GM23338 (cell line): ENCODE measurements around the gene ZSCAN31. TPM values are rescaled to one million over a fixed set of nuclear protein-coding genes. Genes with fewer than 3 reads are reported as not detected.

Experiments used
- ATAC-seq: fragments of 200-7000 bp; cut with Tn5 transposase; 3 replicates; pipeline ENCODE4 v1.9.1; 2020
- DNase-seq: peaks from one replicate; pipeline ENCODE4 v3.0.0-alpha.2; 2015; ENCODE audit warnings: low spot score
- H2AFZ ChIP-seq: fragments of 200-600 bp; sonication (generic); 2 replicates; pipeline ENCODE4 v1.8.0; 2016; ENCODE audit warnings: antibody characterized with exemption, mild to moderate bottlenecking, moderate library complexity
- H3F3A ChIP-seq: fragments of 200-600 bp; sonication (generic); replicated peaks from 2 replicates; pipeline ENCODE4 v1.8.0; 2017; ENCODE audit warnings: antibody characterized with exemption, mixed run types, low read depth
- H3K27ac ChIP-seq: fragments of 200-600 bp; sonication (generic); 2 replicates; pipeline ENCODE4 v1.6.1; 2016; ENCODE audit warnings: low read depth
- H3K27me3 ChIP-seq: fragments of 200-600 bp; sonication (generic); 2 replicates; pipeline ENCODE4 v1.8.0; 2016; ENCODE audit warnings: mild to moderate bottlenecking, mixed run types, moderate library complexity; ENCODE audit not compliant: insufficient read depth
- H3K36me3 ChIP-seq: fragments of 200-600 bp; sonication (generic); 2 replicates; pipeline ENCODE4 v1.8.0; 2016; ENCODE audit warnings: mild to moderate bottlenecking; ENCODE audit not compliant: insufficient read depth
- H3K4me1 ChIP-seq: fragments of 200-600 bp; sonication (generic); 2 replicates; pipeline ENCODE4 v1.8.0; 2016; ENCODE audit warnings: mild to moderate bottlenecking, moderate library complexity; ENCODE audit not compliant: insufficient read depth
- H3K4me2 ChIP-seq: fragments of 200-600 bp; sonication (generic); 2 replicates; pipeline ENCODE4 v1.7.1; 2017; ENCODE audit warnings: mixed run types
- H3K4me3 ChIP-seq: fragments of 200-600 bp; sonication (generic); 2 replicates; pipeline ENCODE4 v1.6.1; 2016; ENCODE audit warnings: mixed run types
- H3K79me2 ChIP-seq: fragments of 200-600 bp; sonication (generic); replicated peaks from 2 replicates; pipeline ENCODE4 v1.8.0; 2017; ENCODE audit warnings: mild to moderate bottlenecking; ENCODE audit not compliant: insufficient read depth
- H3K9me2 ChIP-seq: fragments of 200-600 bp; sonication (generic); 2 replicates; pipeline ENCODE4 v1.8.0; 2017; ENCODE audit not compliant: insufficient read depth
- H4K20me1 ChIP-seq: fragments of 200-600 bp; sonication (generic); replicated peaks from 2 replicates; pipeline ENCODE4 v1.8.0; 2017; ENCODE audit warnings: mild to moderate bottlenecking; ENCODE audit not compliant: insufficient read depth
- H3K27ac Mint-ChIP-seq: 2 replicates; pipeline ENCODE4 v1.8.0; 2020; ENCODE audit warnings: inconsistent platforms, mild to moderate bottlenecking, moderate library complexity, mixed read lengths
- H3K27me3 Mint-ChIP-seq: 3 replicates; pipeline ENCODE4 v1.8.0; 2022; ENCODE audit warnings: low read depth, mild to moderate bottlenecking, moderate library complexity, mixed read lengths, inconsistent platforms; ENCODE audit not compliant: insufficient read depth, poor library complexity
- H3K36me3 Mint-ChIP-seq: 3 replicates; pipeline ENCODE4 v1.8.0; 2021; ENCODE audit warnings: low read depth, mild to moderate bottlenecking, inconsistent platforms, moderate library complexity, mixed read lengths
- H3K4me1 Mint-ChIP-seq: 3 replicates; pipeline ENCODE4 v1.8.0; 2020; ENCODE audit warnings: mild to moderate bottlenecking, inconsistent platforms, mixed read lengths
- H3K4me3 Mint-ChIP-seq: 3 replicates; pipeline ENCODE4 v1.8.0; 2021; ENCODE audit warnings: moderate library complexity, mild to moderate bottlenecking, inconsistent platforms, mixed read lengths
- H3K9me3 Mint-ChIP-seq: 3 replicates; pipeline ENCODE4 v1.8.0; 2020; ENCODE audit warnings: moderate library complexity, mild to moderate bottlenecking, inconsistent platforms, mixed read lengths
- CREB1 ChIP-seq: fragments of 250-450 bp; sonication (Bioruptor Pico); IDR thresholded peaks from 2 replicates; pipeline ENCODE4 v1.5.0; 2020; ENCODE audit warnings: low read depth, mild to moderate bottlenecking, moderate library complexity
- CTCF ChIP-seq, 2 experiments: fragments of 200-600 bp in 1 of 2; sonication (generic) in 1 of 2; conservative IDR thresholded peaks; 2 replicates each; pipeline versions ENCODE4 v1.5.1 to v1.6.1; 2016 to 2017; ENCODE audit warnings: antibody characterized with exemption in 2 of 2, low read depth in 2 of 2, mild to moderate bottlenecking in 2 of 2, moderate library complexity in 1 of 2
- ETS1 ChIP-seq: IDR thresholded peaks from 2 replicates; pipeline ENCODE4 v1.6.1; 2016; ENCODE audit warnings: antibody characterized with exemption
- EZH2 ChIP-seq: fragments of 200-600 bp; sonication (generic); IDR thresholded peaks from one replicate; pipeline ENCODE4 v1.8.0; 2017; ENCODE audit warnings: antibody characterized with exemption, mild to moderate bottlenecking, low read depth; ENCODE audit not compliant: unreplicated experiment
- EZH2phosphoT487 ChIP-seq: fragments of 200-600 bp; sonication (generic); IDR thresholded peaks from one replicate; pipeline ENCODE4 v1.8.1; 2018; ENCODE audit warnings: antibody characterized with exemption; ENCODE audit not compliant: unreplicated experiment
- JUNB ChIP-seq: IDR thresholded peaks from one replicate; pipeline ENCODE4 v1.6.1; 2016; ENCODE audit warnings: antibody characterized with exemption; ENCODE audit not compliant: unreplicated experiment
- NANOG ChIP-seq: IDR thresholded peaks from 2 replicates; pipeline ENCODE4 v1.6.1; 2016; ENCODE audit warnings: antibody characterized with exemption, borderline replicate concordance
- POLR2AphosphoS5 ChIP-seq: IDR thresholded peaks from 2 replicates; pipeline ENCODE4 v1.6.1; 2016; ENCODE audit warnings: antibody characterized with exemption, low read depth
- REST ChIP-seq: IDR thresholded peaks from one replicate; pipeline ENCODE4 v1.6.1; 2018; ENCODE audit warnings: antibody characterized with exemption; ENCODE audit not compliant: unreplicated experiment
- STAT1 ChIP-seq: IDR thresholded peaks from one replicate; pipeline ENCODE4 v1.6.1; 2016; ENCODE audit warnings: antibody characterized with exemption; ENCODE audit not compliant: unreplicated experiment
- ZNF114 ChIP-seq: fragments of 250-450 bp; sonication (Bioruptor Pico); IDR thresholded peaks from 2 replicates; pipeline ENCODE4 v1.5.0; 2020; ENCODE audit warnings: mild to moderate bottlenecking, moderate library complexity
- ZNF331 ChIP-seq: fragments of 250-450 bp; sonication (Bioruptor Pico); IDR thresholded peaks from 2 replicates; pipeline ENCODE4 v1.5.0; 2020; ENCODE audit warnings: low read depth, mild to moderate bottlenecking, moderate library complexity
- ZNF462 ChIP-seq: fragments of 250-450 bp; sonication (Bioruptor Pico); IDR thresholded peaks from 2 replicates; pipeline ENCODE4 v1.5.0; 2020; ENCODE audit warnings: mild to moderate bottlenecking, moderate library complexity
- polyA plus RNA-seq: library from polyadenylated mRNA; unstranded; fragments of >200 nt; fragmentation: Nextera tagmentation; extraction: Ambion mirVana; gene quantifications from 2 replicates; pipeline ENCODE4 v1.2.1, GENCODE V29; 2016
- total RNA-seq: library from RNA; depleted of rRNA; stranded (reverse); fragments of >200 nt; shearing (Covaris generic); gene quantifications from 2 replicates; pipeline ENCODE4 v1.2.3, GENCODE V29; 2014

Gene ZSCAN31
- total and polyA plus RNA-seq, 2 experiments from 2014 or later: 3.1 to 4.7 TPM

GRCh38 chr6:28337121-28337520, 1.2 kb upstream of the ZSCAN31 start:
- no peaks in the 10 kb centered on the region for H3K9me3 Mint-ChIP-seq
- no peaks in the 10 kb centered on the region for H3K27me3 Mint-ChIP-seq
- Histone ChIP-seq H4K20me1 (no peaks in the 10 kb centered on the region), H3K4me3 (peak overlapping the region; percentile 73), H2AFZ (no peak overlapping the region), H3K36me3 (no peaks in the 10 kb centered on the region), H3K27me3 (no peaks in the 10 kb centered on the region), H3F3A (peaks cover 3% of the 10 kb centered on the region; the same call in 1 of the 2 replicates), H3K4me1 (peaks cover 9% of the 10 kb centered on the region), H3K9me2 (no peaks in the 10 kb centered on the region), H3K79me2 (0 out of 2 replicates have a peak, but pooled peaks cover 4% of the 10 kb centered on the region), H3K4me2 (peak overlapping the region; percentile 83), H3K27ac (no peak overlapping the region)
- no peak overlapping the region for H3K4me3 Mint-ChIP-seq
- DNase-seq (no peak), ATAC-seq (no peak)
- TF ChIP-seq NANOG (no peak), JUNB (no peak), REST (no peak), EZH2 (no peak), ZNF331 (CRISPR knock-in tag) (no peak), ZNF462 (CRISPR knock-in tag) (no peak), ETS1 (no peak), STAT1 (no peak), EZH2phosphoT487 (no peak), POLR2AphosphoS5 (no peak), ZNF114 (no peak), CREB1 (CRISPR knock-in tag) (no peak), CTCF (conservative IDR thresholded peaks at IDR 0.05; ENCODE audit: low read depth in 2 of 2) (no peak)
- peaks cover 9% of the 10 kb centered on the region for H3K4me1 Mint-ChIP-seq
- H3K36me3 Mint-ChIP-seq: no peaks in the 10 kb centered on the region; the same call in 2 of the 3 replicates
- no peak overlapping the region for H3K27ac Mint-ChIP-seq
